T-helper 9 cell (primary cell): ENCODE results near the gene BTF3L4.
"Not testable (repeated sequence)": the region's sequence is repeated elsewhere in the genome, so short reads cannot be mapped to it uniquely, and the experiment has no call there.

Experiments
- DNase-seq: peaks from one replicate; pipeline ENCODE4 v3.0.0-alpha.2; 2020
- total RNA-seq, 2 donors: gene quantifications; one replicate each; lab custom pipeline; 2026; lab: John Stamatoyannopoulos, UW

Gene BTF3L4
- total RNA-seq = 35.0 to 50.4 reads per million in 2 donors

- peak; percentile 87 for DNase-seq
Measured at GRCh38 chr1:52056163-52056936, at the start of gene BTF3L4. Gene BTF3L4 (plus strand): TSS chr1:52056295. CDS start chr1:52059848, 3,553 bp downstream.

- DNase-seq = no peak
Measured at GRCh38 chr1:52007215-52008002, 48.7 kb upstream of the BTF3L4 start.

- no peak for DNase-seq
Measured at GRCh38 chr1:52008071-52008809, 47.9 kb upstream of the BTF3L4 start.

- DNase-seq = no peak
Measured at GRCh38 chr1:52022133-52022532, 34.0 kb upstream of the BTF3L4 start.

DNA sequence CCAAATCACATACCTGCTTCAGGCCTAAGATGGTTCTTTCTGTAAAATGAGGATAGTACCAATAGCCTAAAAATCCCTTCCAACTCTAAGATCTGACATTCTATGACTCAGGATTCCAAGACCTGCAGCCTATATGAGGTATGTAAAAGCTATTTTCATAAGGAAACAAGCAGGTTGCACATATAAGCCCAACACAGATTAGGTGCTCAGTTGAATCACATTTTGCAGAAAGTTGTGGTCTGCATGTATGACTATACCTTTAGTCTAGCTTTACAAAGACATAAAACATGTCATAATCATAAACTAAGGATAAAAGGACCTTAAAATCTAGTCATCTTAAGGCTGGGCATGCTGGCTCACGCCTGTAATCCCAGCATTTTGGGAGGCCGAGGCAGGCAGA, 29.8 kb upstream of the BTF3L4 start:
- no peak for DNase-seq

DNA sequence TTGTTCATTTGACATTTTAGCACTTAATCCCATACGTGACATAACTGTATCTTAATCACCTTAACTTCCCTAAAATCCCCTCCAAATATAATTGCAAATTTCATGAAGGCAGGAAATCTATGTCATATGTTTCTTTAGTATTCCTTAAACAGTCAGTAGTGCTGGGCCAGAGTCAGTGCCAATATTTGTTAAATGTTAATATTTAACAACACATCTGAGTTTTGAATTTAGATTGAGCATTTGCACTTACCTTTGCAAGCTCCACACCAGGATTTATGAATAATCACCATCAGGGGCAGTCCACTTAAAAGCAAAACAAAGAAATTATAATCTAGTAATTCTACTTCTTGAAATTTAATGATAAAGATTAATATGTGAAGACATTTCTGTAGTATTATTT, 27.8 kb upstream of the BTF3L4 start:
- no peak for DNase-seq

DNA sequence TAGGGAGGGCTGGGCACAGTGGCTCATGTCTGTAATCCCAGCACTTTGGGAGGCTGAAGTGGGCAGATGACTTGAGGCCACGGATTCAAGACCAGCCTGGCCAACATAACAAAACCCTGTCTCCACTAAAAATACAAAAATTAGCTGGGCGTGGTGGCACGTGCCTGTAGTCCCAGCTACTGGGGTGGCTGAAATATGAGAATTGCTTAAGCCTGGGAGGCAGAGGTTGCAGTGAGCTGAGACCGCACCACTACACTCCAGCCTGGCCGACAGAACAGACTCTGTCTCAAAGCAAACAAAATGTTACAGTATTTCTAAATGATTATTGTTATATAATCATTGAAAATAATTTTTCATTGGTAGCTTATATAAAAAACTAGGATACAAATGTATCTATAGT, 27.3 kb upstream of the BTF3L4 start:
- DNase-seq = not testable (repeated sequence)

- DNase-seq = no peak
Measured at GRCh38 chr1:52032124-52032784, 23.8 kb upstream of the BTF3L4 start.

DNA sequence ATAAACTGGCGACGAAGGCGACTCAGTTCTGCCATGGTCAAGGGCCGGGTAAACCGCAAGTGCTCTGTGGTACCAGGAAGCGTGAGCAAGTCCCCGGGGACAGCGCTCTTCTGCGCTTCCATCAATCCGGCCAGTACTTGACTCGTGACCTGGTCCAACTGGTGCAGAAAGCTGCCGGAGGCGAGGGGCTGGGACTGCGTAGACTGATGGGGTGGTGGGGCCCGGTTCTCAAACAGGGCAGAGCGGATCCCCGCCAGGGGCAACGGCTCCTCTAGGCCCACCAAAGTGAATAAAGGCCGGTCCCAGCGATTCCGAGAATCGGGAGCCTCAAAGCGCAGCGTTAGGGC, 23.3 kb upstream of the BTF3L4 start:
- DNase-seq = no peak

DNA sequence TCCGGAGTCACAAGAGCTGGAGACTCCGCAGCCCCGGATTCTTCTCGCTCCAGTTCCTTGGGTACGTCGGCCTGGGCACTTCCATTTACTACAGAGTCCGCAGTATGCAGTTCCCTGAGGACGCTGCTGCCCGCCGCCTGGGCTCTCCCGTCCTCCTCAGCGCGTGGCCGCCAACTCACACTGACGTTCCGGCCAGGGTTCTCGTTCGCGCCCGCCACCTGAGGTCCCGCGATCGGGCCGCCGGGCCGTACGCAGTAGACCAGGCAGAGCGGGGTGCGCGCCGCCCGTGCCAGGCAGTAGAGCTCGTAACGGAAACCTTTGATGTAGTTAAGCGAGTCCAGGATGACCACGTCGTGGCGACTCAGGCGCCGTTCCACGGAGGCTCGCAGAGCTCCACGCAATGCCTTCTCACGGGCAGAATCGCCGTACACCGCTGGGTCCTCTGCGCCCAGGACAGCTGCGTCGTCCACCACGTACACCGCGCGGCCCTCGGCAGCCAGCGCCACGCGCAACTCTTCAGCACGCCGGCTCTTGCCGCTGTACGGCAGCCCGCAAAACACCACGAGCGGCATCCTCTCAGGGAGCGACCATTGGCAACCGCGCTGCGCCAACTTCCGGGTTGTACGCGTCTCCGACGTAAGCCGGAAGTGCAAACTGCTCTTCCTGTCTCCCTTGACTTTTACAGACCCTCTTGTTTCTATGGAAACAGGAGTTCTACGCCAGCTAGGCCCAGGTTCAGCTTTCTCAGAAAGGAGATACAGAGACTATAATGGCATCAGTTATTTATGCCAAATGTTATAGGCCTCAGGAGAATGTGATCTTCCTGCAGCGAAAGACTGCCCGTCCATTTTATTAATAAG, 22.7 kb upstream of the BTF3L4 start, which contains the start of gene KTI12:
TSS of gene KTI12 (minus strand) at position 621 of the 860 bp plus-strand sequence. CDS start at position 572, 49 bp downstream.
- peak; percentile 78 for DNase-seq

DNA sequence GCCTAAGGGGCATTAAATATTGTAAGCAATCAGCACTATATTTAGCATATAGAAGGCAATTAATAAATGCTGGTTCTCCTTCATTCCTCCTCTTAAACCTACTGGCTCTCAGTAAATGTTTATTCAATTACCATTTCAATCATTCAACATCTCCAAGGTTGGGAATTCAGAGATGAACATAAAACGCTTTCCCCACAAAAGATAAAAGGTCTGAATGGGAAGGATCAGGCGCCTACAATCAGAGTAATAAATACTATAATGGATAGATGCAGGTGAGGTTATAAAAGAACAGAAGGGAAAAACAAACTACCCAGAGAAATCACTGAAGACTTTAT, 22.1 kb upstream of the BTF3L4 start:
- no peak for DNase-seq

GRCh38 chr1:52037402-52037814, 18.7 kb upstream of the BTF3L4 start:
- DNase-seq = no peak

- no peak for DNase-seq
Measured at GRCh38 chr1:52037909-52038308, 18.2 kb upstream of the BTF3L4 start.

DNA sequence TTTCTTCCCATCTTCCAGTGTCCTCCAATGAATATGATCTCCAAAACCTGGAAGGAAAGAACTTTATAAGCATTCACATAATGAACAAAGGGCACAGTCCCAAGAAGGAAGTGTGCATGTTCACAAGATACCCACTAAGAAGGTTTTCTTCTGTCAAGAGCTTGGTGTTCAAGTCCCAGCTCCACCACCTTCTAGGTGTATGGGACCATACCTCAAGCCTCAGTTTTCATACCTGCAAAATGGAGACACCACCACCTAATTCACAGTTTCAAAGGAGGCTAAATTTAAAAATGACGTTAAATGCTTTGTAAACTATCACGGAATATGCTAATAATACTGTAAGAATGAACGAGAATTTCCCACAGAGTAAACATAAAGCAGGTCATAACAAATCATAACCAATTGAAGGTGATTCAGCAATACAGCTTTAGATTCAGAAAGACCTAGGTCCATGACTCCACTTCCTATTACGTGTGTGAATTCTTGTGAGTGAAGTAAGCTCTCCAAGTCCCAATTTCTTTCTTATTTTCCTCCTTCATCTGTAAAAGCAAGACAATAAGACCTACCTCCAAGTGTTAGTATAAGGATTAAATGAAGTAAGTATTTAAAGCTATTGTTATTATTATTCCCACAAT, 14.4 kb upstream of the BTF3L4 start:
- no peak for DNase-seq

DNA sequence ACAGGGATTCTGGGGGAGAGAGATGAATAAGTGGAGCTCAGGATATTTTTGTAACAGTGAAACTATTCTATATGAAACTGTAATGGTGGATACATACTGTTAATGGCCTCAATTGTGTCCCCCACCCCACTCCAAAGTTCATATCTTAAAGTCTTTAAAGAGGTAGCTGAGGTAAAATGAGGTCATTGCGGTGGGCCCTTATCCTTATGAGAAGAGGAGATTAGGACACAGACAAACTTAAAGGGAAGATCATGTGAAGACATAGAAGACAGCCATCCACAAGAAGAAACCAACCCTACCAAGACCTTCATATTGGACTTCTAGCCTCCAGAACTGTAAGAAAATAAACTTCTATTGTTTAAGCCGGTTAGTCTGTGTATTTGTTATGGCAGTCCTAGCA, 10.9 kb upstream of the BTF3L4 start:
- no peak for DNase-seq

DNA sequence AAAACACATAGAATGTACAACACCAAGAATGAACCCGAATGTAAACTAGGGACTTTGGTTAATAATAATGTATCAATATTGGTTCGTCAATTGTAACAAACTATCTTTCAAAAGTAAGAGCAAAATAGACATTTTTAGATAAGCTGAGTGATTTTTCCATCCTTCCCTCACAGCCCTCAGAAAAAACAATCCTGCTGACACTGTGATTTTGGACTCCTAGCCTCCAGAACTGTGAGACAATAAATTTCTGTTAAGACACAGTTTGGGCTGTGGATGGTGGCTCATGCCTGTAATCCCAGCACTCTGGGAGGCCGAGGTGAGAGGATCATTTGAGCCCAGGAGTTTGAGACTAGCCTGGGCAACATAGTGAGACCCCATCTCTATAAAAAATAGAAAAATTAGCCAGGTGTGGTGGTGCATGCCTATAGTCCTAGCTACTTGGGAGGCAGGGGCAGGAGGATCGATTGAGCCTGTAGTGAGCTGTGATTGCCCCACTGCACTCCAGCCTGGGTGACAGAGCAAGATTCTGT, 10.4 kb upstream of the BTF3L4 start:
- not testable (repeated sequence) for DNase-seq

- DNase-seq = not testable (repeated sequence)
Measured at GRCh38 chr1:52049337-52049736, 6.8 kb upstream of the BTF3L4 start.

- no peak for DNase-seq
Measured at GRCh38 chr1:52053862-52054261, 2.2 kb upstream of the BTF3L4 start.

GRCh38 chr1:52054496-52055065, 1.5 kb upstream of the BTF3L4 start:
- DNase-seq = no peak

DNA sequence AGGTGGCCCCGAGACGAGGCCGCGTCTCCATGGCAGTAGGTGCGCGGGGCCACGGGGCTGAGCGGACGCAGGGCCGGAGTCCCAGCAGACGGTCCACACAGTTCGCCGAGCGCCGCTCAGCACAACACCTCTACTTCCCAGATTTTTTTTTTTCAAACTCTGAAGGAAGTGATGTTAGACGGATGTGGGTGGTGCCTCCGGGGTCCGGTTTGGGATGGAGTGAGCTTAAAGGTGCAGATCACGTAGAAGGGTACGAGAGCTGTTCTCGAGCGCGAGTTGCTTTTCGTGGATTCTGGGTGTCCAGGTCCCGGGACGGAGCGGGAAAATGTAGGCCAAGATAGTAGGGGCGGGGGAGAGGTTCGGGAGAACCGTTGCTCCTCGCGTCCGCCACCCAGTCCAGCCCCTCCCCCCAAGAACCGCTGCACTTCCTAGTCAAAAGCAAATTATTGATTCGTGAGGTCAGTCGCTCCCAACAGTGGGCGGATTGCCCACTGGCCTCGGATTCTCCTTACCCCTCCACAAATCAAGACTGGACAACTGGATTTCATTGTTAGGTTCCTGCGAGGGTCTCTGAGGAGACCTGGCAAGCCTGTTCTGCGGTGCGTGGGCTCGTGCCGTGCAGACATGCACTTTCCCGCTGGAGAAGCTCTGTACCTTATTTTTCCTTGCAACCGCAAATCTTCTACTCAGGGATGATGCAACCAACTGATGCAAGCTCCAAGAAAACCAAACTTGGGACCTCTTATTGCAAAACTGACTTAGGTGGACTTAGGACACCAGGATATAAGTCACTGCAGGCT, 829 bp upstream of the BTF3L4 start, which contains the start of gene TXNDC12:
TSS of gene TXNDC12 (minus strand) at position 126 of the 800 bp plus-strand sequence. CDS start at position 31, 95 bp downstream.
- peak; percentile 46 for DNase-seq
